Ramos (cell line): ENCODE measurements around the gene TRH.
"Not testable (repeated sequence)": the region's sequence is repeated elsewhere in the genome, so short reads cannot be mapped to it uniquely, and the experiment has no call there.

ENCODE experiments used
- in situ Hi-C: fragments of 300-500 bp; cut with MboI; formaldehyde crosslinking; loops from one replicate; pipeline ENCODE4 v1.14.3; 2022; ENCODE audit warnings: low sequenced_read_pairs; ENCODE audit not compliant: unreplicated experiment

Gene TRH

DNA sequence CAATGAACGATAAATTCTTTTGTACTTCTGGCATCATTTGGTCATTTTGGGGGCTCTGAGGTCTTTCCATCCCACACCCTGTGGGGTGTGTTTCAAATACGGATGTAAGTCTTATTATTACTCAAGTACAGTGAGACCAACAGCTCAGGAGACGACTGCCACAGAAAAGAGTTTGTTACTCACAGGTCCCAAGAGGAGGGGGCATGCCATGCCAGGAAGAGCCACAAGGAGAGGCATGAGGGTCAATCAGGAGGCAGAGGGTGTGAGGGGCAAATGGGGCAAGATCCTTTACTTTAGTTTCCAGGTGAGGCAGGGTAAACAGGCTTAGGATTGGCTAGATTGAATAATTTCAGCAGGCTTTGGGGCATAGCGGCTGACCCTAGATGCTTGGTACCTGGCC is 21.6 kb downstream of the TRH start:
- in situ Hi-C loops = no loop called here

DNA sequence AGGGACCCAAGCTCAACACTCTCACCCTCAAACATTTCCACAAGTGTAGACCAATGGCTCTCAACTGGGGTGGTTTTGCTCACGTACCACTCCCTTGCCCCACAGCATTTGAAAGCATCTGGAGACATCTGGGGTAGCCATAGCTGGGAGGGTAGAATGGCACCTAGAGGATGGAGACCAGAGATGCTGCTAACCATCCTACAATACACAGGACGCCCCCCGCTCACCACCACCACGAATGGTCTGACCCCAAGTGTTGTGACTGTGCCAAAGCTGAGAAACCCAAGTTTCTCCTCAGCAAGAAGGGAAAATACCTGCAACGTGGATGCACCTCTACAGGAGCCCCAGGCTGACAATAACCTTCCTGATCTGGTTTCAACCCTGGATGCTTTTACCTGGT is 24.7 kb downstream of the TRH start:
- in situ Hi-C loops = not testable (repeated sequence)

DNA sequence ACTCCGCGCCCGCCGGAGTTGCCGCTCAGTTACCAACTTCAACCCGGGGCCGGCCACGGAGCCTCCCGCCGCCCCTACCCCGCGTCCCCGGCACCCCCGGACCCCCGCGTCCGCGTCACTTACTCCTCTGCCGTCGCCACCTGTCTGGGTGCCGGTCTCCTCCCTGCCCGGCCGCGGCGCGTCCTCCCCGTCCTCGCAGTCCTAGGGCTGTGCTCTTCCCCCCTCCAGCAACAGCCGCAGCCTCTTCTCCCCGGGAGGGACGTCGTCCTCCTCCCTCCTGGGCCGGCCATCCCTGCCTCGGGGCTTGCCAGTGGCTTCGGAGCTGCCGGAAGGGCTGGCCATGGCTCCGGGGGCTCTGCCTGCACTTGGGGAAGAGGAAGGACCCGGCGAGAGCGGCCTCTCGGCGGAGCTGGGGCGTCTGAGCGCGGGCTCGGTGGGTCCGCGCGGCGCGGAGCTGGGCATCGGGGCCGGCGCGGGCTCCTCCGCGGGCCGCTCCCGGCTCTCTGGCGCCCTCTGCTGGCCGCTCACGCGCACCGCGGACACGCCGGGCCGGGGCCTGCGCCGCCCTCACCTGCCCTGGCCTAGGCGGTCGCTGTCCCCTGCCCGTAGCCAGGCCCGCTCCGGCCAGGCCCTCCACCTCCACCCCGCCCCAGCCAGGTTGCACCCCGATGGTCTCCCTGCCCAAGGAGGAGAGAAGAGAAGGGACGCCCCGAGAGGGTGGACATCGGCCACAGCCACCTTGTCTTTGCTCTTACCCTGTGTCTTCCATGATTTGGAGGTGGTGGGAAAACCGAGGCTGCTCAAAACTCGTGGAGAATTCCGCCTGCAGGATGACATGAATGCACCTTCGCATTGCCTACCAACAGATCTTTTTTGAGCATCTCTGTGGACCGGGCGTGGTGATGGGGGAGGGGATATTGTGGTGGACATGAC is 28.4 kb downstream of the TRH start:
- in situ Hi-C loops = not testable (repeated sequence)

DNA sequence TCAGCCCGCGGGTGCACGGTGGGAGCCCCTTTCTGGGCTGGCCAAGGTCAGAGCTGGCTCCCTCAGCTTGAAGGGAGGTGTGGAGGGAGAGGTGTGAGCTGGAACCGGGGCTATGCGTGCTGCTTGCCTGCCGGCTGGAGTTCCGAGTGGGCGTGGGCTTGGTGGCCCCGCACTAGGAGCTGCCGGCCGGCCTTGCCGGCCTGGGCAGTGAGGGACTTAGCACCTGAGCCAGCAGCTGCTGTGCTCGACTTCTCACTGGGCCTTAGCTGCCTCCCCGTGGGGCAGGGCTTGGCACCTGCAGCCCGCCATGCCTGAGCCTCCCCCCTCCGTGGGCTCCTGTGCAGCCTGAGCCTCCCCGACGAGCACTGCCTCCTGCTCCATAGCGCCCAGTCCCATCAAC is 36.0 kb downstream of the TRH start:
- in situ Hi-C loops = no loop called here

DNA sequence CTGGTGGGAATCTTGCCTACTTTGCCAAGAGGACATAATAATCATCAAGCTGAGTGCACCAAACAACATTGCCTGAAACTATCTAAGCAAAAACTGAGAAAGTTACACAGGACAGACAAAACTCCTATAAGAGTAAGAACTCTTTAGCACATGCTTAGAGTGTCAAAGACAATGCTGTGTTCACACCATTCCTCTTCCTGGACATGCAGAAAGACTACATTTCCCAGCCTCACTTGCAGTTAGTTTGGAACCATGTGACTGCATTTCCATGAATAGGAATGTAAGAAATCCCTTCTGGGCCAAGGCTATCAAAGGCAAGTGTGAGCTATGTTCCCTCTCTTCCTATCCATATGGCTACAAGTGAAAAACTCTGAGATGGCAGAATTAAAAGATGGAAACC is 37.6 kb downstream of the TRH start:
- in situ Hi-C loops = not testable (repeated sequence)

DNA sequence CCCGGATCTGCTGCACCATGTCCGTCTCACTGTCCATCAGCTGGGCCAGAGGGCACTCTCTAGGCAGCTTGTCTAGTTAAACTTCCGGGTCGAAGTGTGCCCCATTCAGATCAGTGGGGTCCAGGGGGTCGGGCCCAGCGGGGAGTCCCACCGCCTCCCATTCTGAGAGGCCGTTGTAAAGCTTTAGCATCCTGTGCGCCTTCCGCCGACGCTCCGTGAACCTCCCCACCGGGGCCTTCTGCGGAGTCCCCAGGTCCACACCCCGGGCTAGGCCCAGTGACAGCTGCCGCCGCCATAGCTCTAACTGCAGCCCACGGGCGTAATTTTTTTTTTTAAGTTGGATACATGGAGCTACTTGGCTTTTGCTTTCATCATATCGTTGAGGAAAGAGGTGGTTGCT is 38.7 kb downstream of the TRH start:
- in situ Hi-C loops = not testable (repeated sequence)

DNA sequence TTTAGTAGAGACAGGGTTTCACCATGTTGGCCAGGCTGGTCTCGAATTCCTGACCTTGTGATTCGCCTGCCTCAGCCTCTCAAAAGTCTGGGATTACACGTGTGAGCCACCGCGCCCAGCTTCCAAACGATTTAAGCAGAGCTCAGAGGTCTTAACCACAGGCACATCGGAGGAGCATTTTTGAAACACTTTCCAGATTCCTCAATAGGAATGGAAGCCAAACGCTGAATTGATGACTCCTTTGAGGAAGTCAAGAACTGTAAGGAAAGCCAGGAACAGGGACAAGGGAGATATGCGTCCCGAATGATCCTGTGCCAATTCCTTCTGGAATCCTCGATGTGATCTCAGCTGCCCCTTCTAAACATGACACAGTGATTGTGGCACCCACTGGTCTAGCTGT is 40.0 kb downstream of the TRH start:
- in situ Hi-C loops = no loop called here

DNA sequence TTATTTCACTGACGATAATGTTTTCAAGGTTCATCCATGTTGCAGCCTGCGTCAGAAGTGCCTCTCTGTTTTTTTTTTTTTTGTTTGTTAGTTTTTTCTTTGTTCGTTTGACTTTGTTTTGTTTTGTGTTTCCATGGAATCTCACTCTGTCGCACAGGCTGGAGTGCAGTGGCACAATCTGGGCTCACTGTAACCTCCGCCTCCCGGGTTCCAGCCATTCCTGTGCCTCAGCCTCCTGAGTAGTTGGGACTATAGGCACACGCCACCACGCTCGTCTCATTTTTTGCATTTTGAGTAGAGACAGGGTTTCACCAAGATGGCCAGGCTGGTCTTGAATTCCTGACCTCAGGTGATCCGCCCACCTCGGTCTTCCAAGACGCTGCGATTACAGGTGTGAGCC is 43.1 kb downstream of the TRH start:
- in situ Hi-C loops = not testable (repeated sequence)

DNA sequence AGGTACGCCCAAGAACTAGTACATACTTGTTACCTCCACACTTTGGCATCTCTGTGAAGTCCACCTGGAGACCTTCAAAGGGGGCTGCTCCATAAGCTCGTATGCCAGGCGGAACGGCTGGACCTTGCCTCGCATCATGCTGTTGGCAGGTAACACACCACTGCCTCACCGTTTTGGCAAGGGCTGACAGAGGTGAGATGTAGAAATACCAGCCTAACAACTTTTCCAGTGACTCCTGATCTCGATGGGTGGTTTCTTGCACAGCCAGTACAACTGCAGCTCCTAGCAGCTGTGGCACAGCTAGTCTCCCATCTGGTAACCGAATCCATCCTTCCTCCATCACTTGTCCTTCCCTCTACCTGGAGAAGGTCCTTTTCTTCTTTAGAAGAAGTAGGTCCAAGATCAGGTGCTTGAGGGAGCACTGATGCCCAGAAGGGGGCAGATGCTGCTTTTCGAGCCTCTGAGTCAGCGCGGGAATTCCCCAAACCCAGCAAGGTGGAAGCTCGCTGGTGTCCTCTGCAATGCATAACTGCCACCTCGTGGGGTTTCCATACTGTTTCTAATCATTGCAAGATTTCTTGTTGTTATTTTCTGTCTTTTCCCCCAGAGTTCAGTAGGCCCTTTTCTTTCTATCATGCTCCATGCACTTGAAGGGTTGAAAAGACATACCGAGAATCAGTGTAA is 51.8 kb downstream of the TRH start:
- in situ Hi-C loops = not testable (repeated sequence)

DNA sequence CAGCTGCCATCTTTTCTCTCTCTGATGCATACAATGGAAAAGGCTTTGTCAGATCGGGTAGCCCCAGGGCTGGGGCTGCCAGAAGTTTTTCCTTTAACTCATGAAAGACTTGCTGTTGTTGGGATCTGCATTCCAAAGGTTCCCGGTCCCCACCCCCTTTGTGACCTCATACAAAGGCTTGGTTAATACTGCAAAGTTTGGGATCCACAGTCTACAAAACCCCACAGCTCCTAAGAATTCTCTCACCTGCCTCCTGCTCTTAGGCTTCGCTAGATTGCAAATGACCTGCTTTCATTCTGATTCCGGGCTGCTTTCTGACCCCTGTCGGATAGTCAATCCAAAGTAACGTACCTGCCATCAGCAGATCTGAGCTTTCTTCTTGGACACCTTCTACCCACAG is 52.9 kb downstream of the TRH start:
- in situ Hi-C loops = not testable (repeated sequence)
